ENCODE results near the gene GPATCH8.
A peak's percentile ranks its signal among the peaks of the same experiment; 100 is the strongest.
"Not testable (repeated sequence)": the region's sequence is repeated elsewhere in the genome, so short reads cannot be mapped to it uniquely, and the experiment has no call there.

Gene GPATCH8

GRCh38 chr17:44369414-44370023 lies 133.7 kb downstream of the GPATCH8 start:
- DNase-seq: not testable (repeated sequence)

GRCh38 chr17:44368391-44369243 lies 134.6 kb downstream of the GPATCH8 start:
- DNase-seq: not testable (repeated sequence)

GRCh38 chr17:44367231-44367979 lies 135.8 kb downstream of the GPATCH8 start:
- no peak for DNase-seq

GRCh38 chr17:44365051-44365450 lies 138.2 kb downstream of the GPATCH8 start:
- DNase-seq: not testable (repeated sequence)

GRCh38 chr17:44363613-44364159 lies 139.5 kb downstream of the GPATCH8 start, which contains the start of gene FAM171A2:
Gene FAM171A2, minus strand, starts transcription at chr17:44363853. Its CDS starts 139 bp downstream, at chr17:44363714.
- peak; percentile 72 to 92 (median 82) for DNase-seq

GRCh38 chr17:44362949-44363612 lies 140.1 kb downstream of the GPATCH8 start:
- peak in 1 of 3 donors; percentile 47 for DNase-seq

GRCh38 chr17:44362459-44362948 lies 140.7 kb downstream of the GPATCH8 start:
- no peak for DNase-seq

- DNase-seq: no peak
Observed at GRCh38 chr17:44361292-44362260, 141.6 kb downstream of the GPATCH8 start.

GRCh38 chr17:44360826-44361225 lies 142.4 kb downstream of the GPATCH8 start:
- DNase-seq: peak in 1 of 3 donors; percentile 20

GRCh38 chr17:44360144-44360533 lies 143.1 kb downstream of the GPATCH8 start:
- no peak for DNase-seq

GRCh38 chr17:44359458-44360143 lies 143.6 kb downstream of the GPATCH8 start:
- DNase-seq: no peak

GRCh38 chr17:44359006-44359405 lies 144.2 kb downstream of the GPATCH8 start:
- DNase-seq: no peak

- DNase-seq: no peak
Observed at GRCh38 chr17:44358066-44358465, 145.1 kb downstream of the GPATCH8 start.

GRCh38 chr17:44356241-44356640 lies 147.0 kb downstream of the GPATCH8 start:
- DNase-seq: no peak

GRCh38 chr17:44355642-44356099 lies 147.5 kb downstream of the GPATCH8 start:
- no peak for DNase-seq

GRCh38 chr17:44354582-44355561 lies 148.3 kb downstream of the GPATCH8 start:
- peak in 2 of 3 donors; percentile 34 to 58 for DNase-seq

GRCh38 chr17:44353672-44354331 lies 149.4 kb downstream of the GPATCH8 start:
- peak; percentile 41 to 78 (median 56) for DNase-seq

All from suppressor macrophage treated with lipopolysaccharide for 1 hour (primary cell).